HG03175 (cell line): ENCODE data around the gene AAK1.
A peak's percentile ranks its signal among the peaks of the same experiment; 100 is the strongest.
"Not testable (repeated sequence)": the region's sequence is repeated elsewhere in the genome, so short reads cannot be mapped to it uniquely, and the experiment has no call there.

Source experiments
- ATAC-seq: cut with Tn5 transposase; IDR thresholded peaks from one replicate; pipeline ENCODE4 v1.9.1; 2021; ENCODE audit warnings: mild to moderate bottlenecking, moderate library complexity; ENCODE audit not compliant: unreplicated experiment

Gene AAK1

DNA sequence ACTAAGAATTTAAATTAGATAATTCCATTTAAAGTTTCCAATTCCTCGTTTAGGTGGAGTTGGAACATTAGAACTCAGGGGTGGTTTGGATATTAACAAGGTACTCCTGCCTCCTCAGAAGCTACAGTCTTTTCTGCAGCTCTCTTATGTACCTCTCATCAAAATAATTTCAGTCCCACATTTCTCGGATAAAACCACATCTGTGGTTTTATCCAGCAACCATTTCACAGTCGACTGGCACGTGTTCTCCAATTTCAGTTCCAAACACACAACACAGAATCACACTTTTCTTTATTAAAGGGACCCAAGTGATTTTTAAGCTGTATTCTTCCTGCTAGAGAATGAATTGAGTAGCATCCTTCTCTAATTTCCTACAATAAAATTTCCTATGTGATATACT is 183.6 kb downstream of the AAK1 start:
- no peak for ATAC-seq

DNA sequence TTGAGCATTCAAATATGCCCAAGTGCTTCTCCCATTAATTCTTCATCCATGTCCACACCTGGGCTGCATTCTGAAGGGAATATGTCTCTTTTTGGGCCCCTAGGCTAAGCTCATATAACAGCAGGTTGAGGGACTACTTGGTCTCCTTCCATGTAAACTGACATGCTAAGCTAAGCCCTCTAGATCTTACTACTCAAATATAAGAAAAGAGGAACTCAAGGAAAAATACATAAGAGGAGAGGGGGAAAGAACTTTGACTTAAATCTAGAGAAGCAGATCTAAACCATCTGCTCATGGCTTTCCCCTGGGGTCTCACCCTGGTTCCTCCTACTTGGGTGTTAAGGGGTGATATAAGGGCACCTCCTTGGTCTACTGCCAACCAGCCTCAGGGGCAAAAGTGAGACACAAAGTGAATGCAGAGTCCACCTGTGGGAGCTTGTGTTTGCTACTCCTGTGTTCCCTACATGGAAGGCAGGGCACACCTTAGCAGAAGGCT is 186.5 kb downstream of the AAK1 start:
- no peak for ATAC-seq

DNA sequence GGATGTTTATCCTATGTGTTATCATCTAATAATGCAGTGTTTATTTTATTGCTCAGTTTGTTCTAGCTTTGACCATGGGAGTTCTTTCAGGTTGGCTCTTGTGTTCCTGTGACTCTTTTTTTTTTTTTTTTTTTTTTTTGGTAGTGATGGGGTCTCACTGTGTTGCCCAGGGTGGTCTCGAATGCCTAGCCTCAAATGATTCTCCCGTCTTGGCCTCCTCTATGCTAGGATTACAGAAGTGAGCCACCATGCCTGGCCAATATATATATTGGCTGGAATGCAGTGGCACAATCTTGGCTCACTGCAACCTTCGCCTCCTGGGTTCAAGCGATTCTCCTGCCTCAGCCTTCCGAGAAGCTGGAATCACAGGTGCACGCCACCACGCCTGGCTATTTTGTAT is 187.4 kb downstream of the AAK1 start:
- no peak for ATAC-seq

- ATAC-seq: no peak
Measured at GRCh38 chr2:69454976-69455375, 188.6 kb downstream of the AAK1 start.

GRCh38 chr2:69453475-69454129 is 189.9 kb downstream of the AAK1 start:
- ATAC-seq: peak; percentile 77

DNA sequence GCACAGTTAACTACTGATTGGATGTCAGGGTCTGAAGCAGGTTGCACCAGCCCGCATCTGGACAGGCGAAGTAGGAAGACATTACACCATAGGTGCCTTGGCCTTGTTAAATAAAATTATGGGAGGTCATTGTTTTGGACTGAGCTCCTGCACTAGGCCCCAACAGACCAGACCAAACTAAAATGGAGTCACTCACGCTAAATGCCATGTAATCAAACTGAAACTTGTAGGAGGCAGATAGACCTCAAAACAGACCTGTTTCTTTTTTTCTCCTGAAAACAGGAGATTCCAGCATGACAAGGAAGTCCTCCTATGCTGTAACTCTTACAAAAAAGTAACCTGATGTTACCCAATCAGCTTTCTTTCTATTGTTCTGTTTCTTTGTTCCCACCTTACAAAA is 190.9 kb downstream of the AAK1 start:
- no peak for ATAC-seq

GRCh38 chr2:69450735-69451416 is 192.7 kb downstream of the AAK1 start:
- no peak for ATAC-seq

GRCh38 chr2:69449906-69450305 is 193.6 kb downstream of the AAK1 start:
- ATAC-seq: no peak

DNA sequence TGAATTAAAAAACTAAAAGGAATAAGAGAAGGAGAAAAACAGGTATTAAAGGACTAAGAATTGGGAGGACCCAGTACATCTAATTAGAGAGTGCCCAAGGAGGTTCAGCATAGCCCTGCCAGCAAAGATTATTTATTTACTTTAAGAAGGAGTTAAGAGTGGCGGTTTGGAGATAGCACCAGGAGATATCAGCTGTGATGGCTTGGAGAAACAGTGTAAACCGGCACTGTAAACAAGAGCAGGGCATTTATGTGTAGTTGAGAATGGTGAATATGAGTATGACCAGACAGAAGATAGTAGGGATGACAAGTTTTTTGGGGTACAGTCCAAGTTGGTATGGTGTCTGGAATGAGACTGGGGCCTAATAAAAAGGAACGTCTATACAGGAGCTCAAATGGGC is 199.9 kb downstream of the AAK1 start:
- not testable (repeated sequence) for ATAC-seq

- ATAC-seq: not testable (repeated sequence)
Measured at GRCh38 chr2:69439499-69439898, 204.0 kb downstream of the AAK1 start.

DNA sequence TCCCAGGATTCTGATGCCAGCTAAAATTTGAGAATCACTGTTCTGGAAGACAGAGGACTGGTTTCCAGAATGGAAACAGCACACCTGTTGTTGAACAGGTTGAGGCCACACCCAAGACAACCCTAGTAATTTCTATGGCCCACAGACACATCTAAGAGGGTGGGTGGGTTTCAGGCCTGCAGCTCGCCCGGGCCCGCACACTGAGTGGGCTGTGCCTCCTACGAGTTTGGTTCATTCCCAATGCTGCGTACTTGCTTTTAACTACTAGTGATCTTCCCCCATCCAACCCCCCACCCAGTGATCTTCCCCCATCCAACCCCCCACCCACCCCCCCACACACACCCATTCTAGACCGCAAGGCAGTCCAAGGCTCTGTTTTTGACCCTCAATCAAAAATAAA is 205.0 kb downstream of the AAK1 start:
- no peak for ATAC-seq

- no peak for ATAC-seq
Measured at GRCh38 chr2:69437751-69438154, 205.8 kb downstream of the AAK1 start.

DNA sequence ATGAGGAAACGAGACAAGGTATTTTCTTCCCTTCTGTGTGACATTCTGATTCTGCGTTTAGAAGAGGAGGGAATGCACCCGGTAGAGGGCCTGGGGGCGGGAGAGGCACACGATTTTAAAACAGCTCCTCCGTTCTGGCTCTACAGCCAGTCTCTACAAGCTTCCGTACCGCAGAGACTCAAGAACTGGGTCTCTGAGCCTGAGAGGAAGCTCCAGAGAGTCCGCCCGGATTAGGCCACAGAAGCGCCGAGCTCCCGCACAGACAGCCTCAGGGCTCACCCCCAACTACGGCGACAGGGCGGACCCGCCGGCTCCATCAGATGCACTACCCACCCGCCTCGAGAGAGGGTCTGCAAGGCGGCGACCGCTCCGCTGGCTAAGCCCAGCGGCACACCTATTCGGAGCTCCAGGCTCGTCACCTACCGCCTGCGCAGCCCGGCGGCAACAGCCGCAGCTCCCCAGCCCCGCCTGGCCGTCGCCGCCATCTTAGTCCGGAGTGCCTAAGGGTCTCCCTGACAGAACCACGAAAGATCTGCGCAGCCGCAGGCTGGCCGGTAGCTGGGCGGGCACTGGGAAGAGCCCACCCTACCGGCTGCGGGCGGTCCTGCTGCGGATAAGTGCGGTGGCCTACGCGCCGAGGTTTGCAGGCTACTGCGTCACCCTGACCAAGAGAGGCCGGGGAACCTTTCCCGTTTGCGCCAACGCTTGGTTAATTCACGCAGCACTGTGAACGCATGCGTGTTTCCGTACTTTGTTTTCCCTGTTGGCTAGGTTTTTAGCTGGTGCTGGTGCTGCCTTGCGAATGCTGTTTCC is 206.4 kb downstream of the AAK1 start, which contains the start of gene NFU1:
NFU1 (minus strand) TSS at position 498 of the 813 bp plus-strand sequence; CDS start at position 485, 13 bp downstream.
- peak; percentile 95 for ATAC-seq

- ATAC-seq: peak; percentile 8
Measured at GRCh38 chr2:69436596-69436937, 207.0 kb downstream of the AAK1 start.

- no peak for ATAC-seq
Measured at GRCh38 chr2:69434753-69435152, 208.8 kb downstream of the AAK1 start.

GRCh38 chr2:69429491-69430183 is 213.9 kb downstream of the AAK1 start:
- no peak for ATAC-seq

DNA sequence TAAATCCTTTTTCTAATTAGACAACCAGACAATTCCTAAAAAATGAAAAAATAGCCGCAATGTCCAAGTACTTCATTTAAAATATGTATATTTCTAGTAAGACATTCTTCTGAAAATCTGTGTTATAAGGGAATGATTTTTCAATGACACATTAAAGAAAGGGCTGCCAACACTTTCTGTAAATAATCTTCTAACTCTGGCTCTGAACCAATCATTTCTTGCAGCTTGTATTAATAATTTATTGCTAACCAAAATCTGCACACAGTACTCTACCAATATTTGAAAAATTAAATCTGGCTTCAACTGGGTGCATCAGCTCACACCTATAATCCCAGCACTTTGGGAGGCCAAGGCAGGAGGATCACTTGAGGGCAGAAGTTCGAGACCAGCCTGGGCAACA is 214.6 kb downstream of the AAK1 start:
- no peak for ATAC-seq

DNA sequence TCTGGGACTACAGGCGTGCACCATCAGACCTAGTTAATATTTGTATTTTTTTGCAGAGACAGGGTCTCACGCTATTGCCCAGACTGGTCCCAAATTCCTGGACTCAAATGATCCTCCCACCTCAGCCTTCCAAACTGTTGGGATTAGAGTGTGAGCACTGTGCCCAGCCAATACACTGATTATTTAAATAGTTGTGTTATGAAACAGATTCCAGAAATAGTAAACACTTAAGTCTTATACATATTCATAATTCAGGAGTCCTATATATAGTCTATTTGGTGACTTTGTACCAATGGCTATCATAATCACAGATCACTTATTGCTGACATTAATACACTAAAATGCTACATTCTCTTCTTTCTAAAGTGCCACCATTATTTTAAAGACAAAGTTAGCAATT is 219.1 kb downstream of the AAK1 start:
- ATAC-seq: no peak

GRCh38 chr2:69422198-69422597 is 221.3 kb downstream of the AAK1 start:
- ATAC-seq: no peak

- not testable (repeated sequence) for ATAC-seq
Measured at GRCh38 chr2:69419111-69419510, 224.4 kb downstream of the AAK1 start.

- ATAC-seq: no peak
Measured at GRCh38 chr2:69416147-69416546, 227.4 kb downstream of the AAK1 start.
